ENCODE data around the gene PPP4C. TPM values are rescaled to one million over a fixed set of nuclear protein-coding genes. Genes with fewer than 3 reads are reported as not detected.
"Not testable (repeated sequence)": the region's sequence is repeated elsewhere in the genome, so short reads cannot be mapped to it uniquely, and the experiment has no call there.

PPP4C gene
- total RNA-seq, 4 donors from 2014 or later = 43.7 to 79.4 (median 56.6) TPM

DNA sequence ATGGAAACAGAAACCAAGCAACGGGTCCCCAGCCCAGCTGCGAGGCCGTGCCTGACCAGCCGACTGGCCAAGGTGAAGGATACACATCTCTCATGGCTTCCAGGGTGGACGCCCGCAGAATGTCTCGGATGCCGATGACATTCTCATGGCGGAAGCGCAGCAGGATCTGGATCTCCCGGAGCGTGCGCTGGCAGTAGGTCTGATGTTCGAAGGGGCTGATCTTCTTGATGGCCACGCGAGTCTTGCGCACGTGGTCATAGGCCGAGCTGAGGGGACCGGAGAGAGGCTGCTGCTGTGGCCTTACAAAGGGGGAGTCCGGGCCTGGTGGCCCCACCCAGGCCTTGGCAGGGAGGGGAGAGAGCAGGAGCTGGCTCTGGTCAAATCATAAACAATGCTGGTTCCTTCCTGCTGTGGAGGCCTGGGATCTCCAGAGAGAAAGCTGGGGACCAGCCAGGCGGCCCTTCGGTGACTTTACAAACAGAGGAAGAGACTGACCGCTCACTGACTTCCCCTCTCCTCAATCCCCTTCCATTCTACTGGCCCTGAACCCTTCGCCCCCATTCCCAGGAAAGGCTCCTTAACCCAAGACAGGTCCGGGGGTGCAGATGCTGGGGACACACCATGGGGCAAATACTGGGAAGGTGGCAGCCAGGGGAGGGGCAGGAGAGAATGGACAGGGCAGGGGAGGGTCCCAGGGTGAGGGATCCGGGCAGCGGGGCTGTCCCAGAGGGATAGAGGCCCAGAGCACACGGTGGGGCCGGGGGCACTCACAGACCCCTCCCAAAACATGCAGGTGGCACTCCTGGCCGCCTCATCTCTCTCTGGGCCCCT is 46.2 kb downstream of the PPP4C start:
- TF ChIP-seq, protein P1, sequence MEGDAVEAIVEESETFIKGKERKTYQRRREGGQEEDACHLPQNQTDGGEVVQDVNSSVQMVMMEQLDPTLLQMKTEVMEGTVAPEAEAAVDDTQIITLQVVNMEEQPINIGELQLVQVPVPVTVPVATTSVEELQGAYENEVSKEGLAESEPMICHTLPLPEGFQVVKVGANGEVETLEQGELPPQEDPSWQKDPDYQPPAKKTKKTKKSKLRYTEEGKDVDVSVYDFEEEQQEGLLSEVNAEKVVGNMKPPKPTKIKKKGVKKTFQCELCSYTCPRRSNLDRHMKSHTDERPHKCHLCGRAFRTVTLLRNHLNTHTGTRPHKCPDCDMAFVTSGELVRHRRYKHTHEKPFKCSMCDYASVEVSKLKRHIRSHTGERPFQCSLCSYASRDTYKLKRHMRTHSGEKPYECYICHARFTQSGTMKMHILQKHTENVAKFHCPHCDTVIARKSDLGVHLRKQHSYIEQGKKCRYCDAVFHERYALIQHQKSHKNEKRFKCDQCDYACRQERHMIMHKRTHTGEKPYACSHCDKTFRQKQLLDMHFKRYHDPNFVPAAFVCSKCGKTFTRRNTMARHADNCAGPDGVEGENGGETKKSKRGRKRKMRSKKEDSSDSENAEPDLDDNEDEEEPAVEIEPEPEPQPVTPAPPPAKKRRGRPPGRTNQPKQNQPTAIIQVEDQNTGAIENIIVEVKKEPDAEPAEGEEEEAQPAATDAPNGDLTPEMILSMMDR (IDR thresholded peaks at IDR 0.05) = no peak
- no peak for TF ChIP-seq POLR2A (IDR thresholded peaks at IDR 0.05)
- H3K27me3 ChIP-seq = no peaks in the 10 kb centered on the region
- peaks cover 0 to 31% (median 0%) of the 10 kb centered on the region in 3 donors for H3K36me3 ChIP-seq
- no peaks in the 10 kb centered on the region for H3K9me3 ChIP-seq
- peak in 2 of 3 donors; percentile 65 for DNase-seq
- H3K27ac ChIP-seq = peak overlapping the region; percentile 89 to 99 (median 96)
- peaks cover 3 to 49% (median 9%) of the 10 kb centered on the region in 4 donors for H3K4me1 ChIP-seq
- H3K4me3 ChIP-seq = peak overlapping the region; percentile 70 to 99 (median 90)

DNA sequence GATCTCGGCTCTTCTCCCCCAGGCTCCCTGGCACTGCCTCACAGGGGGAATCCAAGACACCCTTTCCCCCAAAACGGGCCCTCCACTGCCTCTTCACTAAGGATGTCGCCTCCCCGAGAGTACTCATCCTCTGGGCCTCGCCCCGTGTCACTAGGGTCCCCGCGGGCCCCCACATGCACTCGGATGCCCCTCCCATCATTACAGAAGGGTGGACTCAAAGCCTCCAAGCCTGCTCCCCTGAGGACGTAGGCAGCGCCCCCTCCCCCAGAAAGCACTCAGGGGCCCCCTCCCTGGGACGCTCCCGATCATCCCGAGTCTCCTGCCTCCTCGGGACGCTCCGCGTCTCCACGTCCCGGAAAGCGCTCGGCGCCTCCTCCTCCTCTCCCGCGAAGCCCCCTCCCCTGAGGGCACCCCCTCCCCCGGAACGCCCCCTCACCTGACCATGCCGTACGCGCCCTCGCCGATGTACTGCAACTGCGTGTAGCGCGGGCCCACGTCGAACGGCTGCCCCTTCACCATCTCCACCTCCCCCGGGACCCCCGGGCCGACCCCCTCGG is 46.9 kb downstream of the PPP4C start:
- H3K4me3 ChIP-seq = peak overlapping the region; percentile 70 to 99 (median 90)
- H3K36me3 ChIP-seq = peaks cover 0 to 24% (median 0%) of the 10 kb centered on the region in 3 donors
- no peaks in the 10 kb centered on the region for H3K9me3 ChIP-seq
- peaks cover 0 to 42% (median 9%) of the 10 kb centered on the region in 4 donors for H3K4me1 ChIP-seq
- H3K27me3 ChIP-seq = no peaks in the 10 kb centered on the region
- no peak for TF ChIP-seq POLR2A (IDR thresholded peaks at IDR 0.05)
- TF ChIP-seq, protein P1 (IDR thresholded peaks at IDR 0.05) = no peak
- peak in 2 of 3 donors; percentile 51 to 60 for DNase-seq
- H3K27ac ChIP-seq = peak overlapping the region; percentile 89 to 99 (median 96)

DNA sequence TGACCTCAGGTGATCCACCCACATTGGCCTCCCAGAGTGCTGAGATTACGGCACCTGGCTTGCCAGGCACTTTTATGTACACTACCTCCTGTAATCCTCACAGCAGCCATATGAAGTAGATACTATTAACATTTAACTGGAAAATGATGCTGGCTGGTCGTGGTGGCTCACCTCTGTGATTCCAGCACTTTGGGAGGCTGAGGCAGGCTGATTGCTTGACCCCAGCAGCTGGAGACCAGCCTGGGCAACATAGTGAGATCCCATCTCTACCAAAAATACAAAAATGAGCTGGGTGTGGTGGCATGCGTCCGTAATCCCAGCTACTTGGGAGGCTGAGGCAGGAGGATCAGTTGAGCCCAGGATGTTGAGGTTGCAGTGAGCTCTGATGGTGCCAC is 49.2 kb downstream of the PPP4C start:
- no peak overlapping the region for H3K4me3 ChIP-seq
- no peak overlapping the region for H3K27ac ChIP-seq
- no peak for DNase-seq
- peaks cover 0 to under 1% (median 0%) of the 10 kb centered on the region in 3 donors for H3K36me3 ChIP-seq
- no peaks in the 10 kb centered on the region for H3K9me3 ChIP-seq
- no peaks in the 10 kb centered on the region for H3K27me3 ChIP-seq
- peaks cover 0 to 24% (median 9%) of the 10 kb centered on the region in 4 donors for H3K4me1 ChIP-seq
- TF ChIP-seq POLR2A (IDR thresholded peaks at IDR 0.05) = no peak
- TF ChIP-seq, protein P1 (IDR thresholded peaks at IDR 0.05) = no peak

DNA sequence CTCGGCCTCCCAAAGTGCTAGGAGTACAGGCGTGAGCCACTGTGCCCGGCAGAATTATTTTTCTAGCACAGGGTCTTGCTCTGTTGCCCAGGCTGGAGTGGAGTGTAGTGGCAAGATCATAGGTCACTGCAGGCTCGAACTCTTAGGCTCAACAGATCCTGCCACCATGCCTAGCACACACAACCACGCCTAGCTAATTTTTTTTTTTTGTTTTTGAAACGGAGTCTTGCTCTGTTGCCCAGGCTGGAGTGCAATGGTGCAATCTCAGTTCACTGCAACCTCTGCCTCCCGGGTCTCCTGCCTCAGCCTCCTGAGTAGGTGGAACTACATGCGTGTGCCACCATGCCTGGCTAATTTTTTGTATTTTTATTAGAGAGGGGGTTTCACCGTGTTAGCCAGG is 49.9 kb downstream of the PPP4C start:
- H3K4me3 ChIP-seq, H3K36me3 ChIP-seq, H3K27ac ChIP-seq, H3K27me3 ChIP-seq, DNase-seq, H3K9me3 ChIP-seq: not testable (repeated sequence)
- H3K4me1 ChIP-seq = peaks cover 0 to 21% (median 9%) of the 10 kb centered on the region in 4 donors

DNA sequence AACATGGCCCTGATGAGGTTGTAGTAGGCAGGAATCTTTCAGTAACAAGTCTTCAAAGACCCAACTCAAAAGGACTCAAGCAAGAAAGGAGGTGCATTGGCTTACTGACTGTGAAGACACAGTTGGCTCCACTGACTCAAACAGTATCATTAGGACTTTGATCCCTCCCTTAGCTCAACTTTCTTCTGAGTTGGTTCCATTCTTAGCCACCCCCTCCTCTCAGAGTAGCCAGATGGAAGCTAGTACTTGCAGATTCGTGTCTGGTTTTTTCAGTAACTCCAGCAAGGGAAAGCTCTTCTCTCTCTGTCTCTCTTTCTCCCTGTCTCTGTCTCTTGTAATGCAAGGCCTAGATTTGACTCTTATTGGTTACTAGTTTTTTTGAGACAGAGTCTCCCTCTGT is 52.2 kb downstream of the PPP4C start:
- TF ChIP-seq POLR2A (IDR thresholded peaks at IDR 0.05) = no peak
- TF ChIP-seq, protein P1 (IDR thresholded peaks at IDR 0.05) = no peak
- DNase-seq = no peak
- H3K4me3 ChIP-seq = no peak overlapping the region
- H3K4me1 ChIP-seq = peaks cover 0 to 7% (median 2%) of the 10 kb centered on the region in 4 donors
- no peaks in the 10 kb centered on the region for H3K27me3 ChIP-seq
- H3K27ac ChIP-seq = no peak overlapping the region
- no peaks in the 10 kb centered on the region for H3K9me3 ChIP-seq
- H3K36me3 ChIP-seq = no peaks in the 10 kb centered on the region

DNA sequence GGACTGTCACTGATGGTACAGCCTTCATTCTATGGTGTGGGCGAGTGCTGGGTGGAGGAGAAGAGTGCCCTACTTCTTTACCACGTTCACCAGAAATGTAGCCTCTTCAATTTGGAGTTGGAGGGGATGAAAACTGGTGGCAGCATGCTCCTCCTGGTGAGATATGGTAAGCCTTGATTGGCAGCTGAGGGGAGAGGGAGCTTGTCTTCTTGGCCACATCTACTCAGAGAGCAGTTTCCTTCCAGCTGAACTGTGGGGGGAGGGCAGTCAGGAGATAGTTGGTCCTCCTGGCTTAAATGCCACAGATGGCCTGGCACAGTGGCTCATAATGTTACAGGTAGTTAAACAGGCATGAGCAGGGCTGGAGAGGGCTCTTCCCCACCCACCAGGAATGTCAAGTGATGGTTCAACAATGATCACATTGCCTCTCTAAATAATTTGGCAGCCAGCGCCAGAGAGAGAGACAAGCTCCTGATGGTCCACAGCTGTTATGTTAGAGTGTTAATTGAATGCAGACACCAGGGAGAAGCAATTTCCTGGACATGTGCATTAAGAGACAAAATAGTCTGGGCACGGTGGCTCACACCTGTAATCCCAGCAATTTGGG is 56.2 kb downstream of the PPP4C start:
- Histone ChIP-seq H3K4me3 (no peak overlapping the region), H3K9me3 (no peaks in the 10 kb centered on the region), H3K4me1 (no peaks in the 10 kb centered on the region), H3K36me3 (no peaks in the 10 kb centered on the region), H3K27ac (no peak overlapping the region), H3K27me3 (no peaks in the 10 kb centered on the region)
- no peak for DNase-seq
- no peak for TF ChIP-seq POLR2A (IDR thresholded peaks at IDR 0.05)
- TF ChIP-seq, protein P1 (IDR thresholded peaks at IDR 0.05) = no peak

All from Peyer's patch (tissue), 4 donors.